GM18873 (cell line): Measurements from ENCODE around the gene CENPL.

Experiments used
- ATAC-seq: cut with Tn5 transposase; IDR thresholded peaks from one replicate; pipeline ENCODE4 v1.9.1; 2021; ENCODE audit warnings: mild to moderate bottlenecking, moderate library complexity, moderate number of reproducible peaks; ENCODE audit not compliant: unreplicated experiment, low FRiP score

The CENPL gene

GRCh38 chr1:173758980-173759379 is 65.7 kb downstream of the CENPL start:
- no peak for ATAC-seq

GRCh38 chr1:173758110-173758509 is 66.6 kb downstream of the CENPL start:
- ATAC-seq: no peak

GRCh38 chr1:173757666-173758065 is 67.0 kb downstream of the CENPL start:
- no peak for ATAC-seq

- ATAC-seq: no peak
Observed at GRCh38 chr1:173753830-173754229, 70.9 kb downstream of the CENPL start.
